Esophagus muscularis mucosa (tissue), 4 donors: ENCODE measurements around the gene TRAM1L1.

ENCODE experiments used
- EP300 ChIP-seq: sonication (generic); formaldehyde crosslinking; IDR thresholded peaks from one replicate; pipeline ENCODE4 v1.6.1; 2017; ENCODE audit warnings: antibody characterized with exemption
- POLR2A ChIP-seq: fragments of 450-650 bp; IDR thresholded peaks from one replicate; pipeline ENCODE4 v1.6.1; 2017; ENCODE audit warnings: antibody characterized with exemption, moderate library complexity, mild to moderate bottlenecking, low read depth
- TF ChIP-seq, protein P1 (sequence below), 3 experiments: fragments of 200-600 bp in 2 of 3; fragments of 450-650 bp in 1 of 3; sonication (generic) in 2 of 3; IDR thresholded peaks; one replicate each; pipeline ENCODE4 v1.5.1; 2017 to 2019; ENCODE audit warnings: antibody characterized with exemption in 3 of 3, mild to moderate bottlenecking in 2 of 3, moderate library complexity in 1 of 3

DNA sequence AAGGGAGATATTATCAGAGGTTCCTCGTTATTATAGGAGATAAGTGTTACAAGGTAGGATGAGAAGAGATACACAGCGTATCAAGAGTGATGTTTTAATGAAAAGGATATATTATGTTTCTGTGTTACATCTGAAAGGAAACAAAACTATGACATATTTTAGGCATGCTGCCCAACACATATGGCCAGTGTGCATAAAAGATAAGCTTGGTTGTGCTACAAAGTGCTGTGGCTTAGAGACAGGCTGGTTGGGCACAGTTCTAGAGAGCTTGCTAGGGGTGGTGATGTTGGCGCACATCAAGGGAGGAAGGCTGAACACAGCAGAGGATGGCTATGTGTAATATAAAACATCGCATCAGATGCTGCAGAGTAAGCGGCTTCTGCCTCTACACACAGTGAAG, 42.4 kb downstream of the TRAM1L1 start:
- TF ChIP-seq POLR2A (no peak), EP300 (no peak)
- TF ChIP-seq, protein P1, sequence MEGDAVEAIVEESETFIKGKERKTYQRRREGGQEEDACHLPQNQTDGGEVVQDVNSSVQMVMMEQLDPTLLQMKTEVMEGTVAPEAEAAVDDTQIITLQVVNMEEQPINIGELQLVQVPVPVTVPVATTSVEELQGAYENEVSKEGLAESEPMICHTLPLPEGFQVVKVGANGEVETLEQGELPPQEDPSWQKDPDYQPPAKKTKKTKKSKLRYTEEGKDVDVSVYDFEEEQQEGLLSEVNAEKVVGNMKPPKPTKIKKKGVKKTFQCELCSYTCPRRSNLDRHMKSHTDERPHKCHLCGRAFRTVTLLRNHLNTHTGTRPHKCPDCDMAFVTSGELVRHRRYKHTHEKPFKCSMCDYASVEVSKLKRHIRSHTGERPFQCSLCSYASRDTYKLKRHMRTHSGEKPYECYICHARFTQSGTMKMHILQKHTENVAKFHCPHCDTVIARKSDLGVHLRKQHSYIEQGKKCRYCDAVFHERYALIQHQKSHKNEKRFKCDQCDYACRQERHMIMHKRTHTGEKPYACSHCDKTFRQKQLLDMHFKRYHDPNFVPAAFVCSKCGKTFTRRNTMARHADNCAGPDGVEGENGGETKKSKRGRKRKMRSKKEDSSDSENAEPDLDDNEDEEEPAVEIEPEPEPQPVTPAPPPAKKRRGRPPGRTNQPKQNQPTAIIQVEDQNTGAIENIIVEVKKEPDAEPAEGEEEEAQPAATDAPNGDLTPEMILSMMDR (IDR thresholded peaks at IDR 0.05) = no peak
